Activated CD8-positive, alpha-beta memory T cell treated with anti-CD3 and anti-CD28 coated beads, Interleukin-2, amount 50 U/mL, for 4 hours (primary cell): ENCODE data around the gene LRRC14B.

Source experiments
- DNase-seq: peaks from one replicate; pipeline ENCODE4 v3.0.0-alpha.2; 2020

The LRRC14B gene

DNA sequence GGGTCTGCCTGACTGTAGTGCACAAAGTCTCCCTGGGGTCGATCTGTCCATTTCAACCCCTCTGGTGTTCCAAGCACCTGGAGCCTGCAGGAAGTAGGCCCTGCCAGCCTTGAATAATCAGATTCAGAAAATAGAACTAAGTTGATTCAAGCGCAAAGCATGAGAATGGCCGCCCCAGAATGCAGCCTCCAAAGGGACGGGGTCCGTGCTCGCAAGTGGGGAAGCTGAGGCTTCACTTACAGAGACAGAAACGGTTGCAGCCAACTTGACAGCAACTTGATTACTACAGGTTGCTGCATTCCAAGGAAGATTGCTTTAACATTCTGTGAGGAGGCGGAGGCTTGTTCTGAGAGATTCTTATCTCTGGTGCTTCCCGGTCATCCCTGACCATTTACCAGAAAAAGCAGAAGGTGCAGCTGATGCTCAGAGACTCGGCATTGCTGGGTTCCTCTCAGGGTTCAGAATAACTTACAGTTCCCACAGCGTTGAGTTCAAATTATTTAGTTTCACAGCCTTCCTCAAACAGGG is 14.9 kb upstream of the LRRC14B start:
- no peak for DNase-seq

GRCh38 chr5:178110-178509 is 13.2 kb upstream of the LRRC14B start:
- no peak for DNase-seq

- DNase-seq: no peak
These were observed 11.9 kb upstream of the LRRC14B start for GRCh38 chr5:179401-179800.

DNA sequence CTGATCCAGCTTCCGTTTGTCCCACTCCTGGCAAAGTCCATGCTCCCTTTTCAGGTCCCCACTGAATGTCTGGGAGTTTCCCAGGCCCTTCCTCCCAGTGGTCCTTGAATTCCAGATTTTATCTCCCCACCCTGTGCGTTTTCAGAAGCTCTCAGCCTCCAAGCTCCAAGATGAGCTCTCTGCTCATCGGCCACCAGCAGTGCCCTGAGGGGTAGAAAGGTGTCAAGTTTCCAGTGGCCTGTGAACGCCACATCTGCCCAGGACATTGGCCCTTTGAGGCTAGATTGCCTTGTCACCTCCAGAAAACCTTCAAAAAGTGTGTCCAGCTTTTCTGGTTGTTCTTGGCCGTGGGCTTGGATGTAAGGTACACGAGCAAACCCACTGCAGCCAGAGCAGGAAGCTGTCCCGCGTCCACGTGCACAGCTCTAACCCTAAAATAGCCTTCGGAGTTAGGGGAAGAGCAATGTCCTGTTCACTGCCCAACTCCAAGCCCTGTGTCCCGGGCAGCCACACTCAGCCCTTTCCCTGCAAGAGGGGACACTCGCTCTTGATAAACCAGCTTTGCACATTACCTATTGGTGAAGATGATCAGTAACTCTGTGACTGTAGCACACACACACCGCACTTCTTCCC is 10.9 kb upstream of the LRRC14B start:
- DNase-seq: no peak

- no peak for DNase-seq
These were observed 10.1 kb upstream of the LRRC14B start for GRCh38 chr5:181160-181559.

DNA sequence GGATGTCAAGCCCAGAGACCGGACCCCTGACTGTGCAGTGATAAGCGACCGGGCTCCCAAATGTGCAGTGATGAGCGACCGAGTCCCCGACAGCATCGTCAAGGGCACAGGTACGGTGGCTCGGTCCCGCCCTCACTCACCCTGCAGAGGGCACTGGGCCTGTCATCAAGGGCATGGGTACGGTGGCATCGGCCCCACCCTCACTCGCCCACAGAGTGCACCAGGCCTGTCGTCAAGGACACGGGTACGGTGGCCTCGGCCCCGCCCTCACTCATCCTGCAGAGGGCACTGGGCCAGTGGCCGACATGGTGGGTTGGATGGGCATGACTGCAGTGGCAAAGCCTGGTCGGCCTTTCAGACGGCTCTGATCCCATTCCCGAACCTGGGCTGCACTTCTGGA is 9.7 kb upstream of the LRRC14B start:
- no peak for DNase-seq

DNA sequence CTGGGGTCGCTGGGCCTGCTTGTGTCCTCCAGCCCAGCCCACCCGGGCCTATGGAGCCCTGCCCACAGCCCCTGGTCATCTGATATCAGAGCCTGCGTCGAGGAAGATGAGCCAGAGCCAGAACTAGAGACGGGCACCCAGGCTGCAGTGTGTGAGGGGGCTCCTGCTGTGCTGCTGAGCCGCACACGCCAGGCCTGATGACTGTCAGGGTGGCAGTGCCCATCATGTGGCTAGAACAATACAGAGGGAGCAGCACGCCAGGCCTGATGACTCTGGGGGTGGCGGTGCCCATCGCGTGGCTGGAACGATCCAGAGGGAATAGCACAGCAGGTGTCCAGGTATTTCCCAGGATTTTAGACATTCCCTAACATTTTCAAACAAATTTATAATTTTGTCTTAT is 9.2 kb upstream of the LRRC14B start:
- DNase-seq: no peak

- DNase-seq: no peak
These were observed 6.8 kb upstream of the LRRC14B start for GRCh38 chr5:184471-184870.

- no peak for DNase-seq
These were observed 5.9 kb upstream of the LRRC14B start for GRCh38 chr5:185095-186070.

GRCh38 chr5:186091-187041 is 4.9 kb upstream of the LRRC14B start:
- no peak for DNase-seq

- no peak for DNase-seq
These were observed 4.3 kb upstream of the LRRC14B start for GRCh38 chr5:187042-187431.

GRCh38 chr5:187617-188451 is 3.5 kb upstream of the LRRC14B start:
- DNase-seq: no peak

DNA sequence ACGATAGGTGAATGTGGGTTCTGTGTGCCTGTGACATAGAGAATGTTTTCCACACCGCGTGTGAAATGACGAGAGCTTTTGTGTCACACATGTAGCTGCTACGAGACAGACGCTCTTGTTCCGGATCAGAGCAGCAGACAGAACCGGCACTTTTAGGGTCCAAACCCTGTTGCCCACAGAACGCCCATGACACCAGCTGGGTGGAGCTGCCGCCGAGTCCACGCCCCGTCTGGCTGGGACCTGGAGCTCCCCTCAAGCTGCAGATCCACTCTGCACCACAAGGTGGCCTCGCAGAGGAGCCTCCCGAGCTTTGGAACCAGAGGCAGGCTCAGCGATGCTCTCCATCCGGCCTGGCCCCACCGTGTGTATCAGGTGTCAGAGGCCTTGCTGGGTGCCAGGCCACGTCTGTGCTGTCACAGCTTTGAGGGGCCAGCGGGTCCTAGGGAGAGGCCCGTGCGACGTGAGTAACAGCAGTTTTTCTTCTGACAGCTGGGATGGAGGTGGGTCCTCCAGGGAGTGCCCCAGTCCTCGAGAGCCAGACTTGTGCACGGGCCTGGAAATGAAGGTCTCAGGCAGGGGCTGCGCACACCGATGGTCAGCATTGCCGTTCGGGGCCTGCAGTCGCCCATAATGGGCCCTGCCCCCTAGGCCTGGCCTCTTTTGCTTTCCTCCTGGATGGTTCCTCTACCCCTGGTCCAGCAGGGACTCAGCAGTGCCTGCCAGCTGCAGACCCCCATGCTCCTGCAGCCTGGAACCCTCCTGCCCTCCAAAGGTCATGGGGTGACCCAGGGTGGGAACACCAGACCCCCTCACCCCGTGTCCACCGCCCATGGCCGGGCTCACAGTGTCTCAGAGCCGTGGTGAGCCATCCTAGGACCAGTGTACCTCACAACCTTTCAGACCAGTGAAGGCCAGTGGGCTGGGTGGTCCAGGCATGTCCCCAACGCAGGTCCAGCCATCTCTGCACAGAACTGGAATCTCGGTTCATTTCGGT is 2.5 kb upstream of the LRRC14B start:
- peak; percentile 87 for DNase-seq

DNA sequence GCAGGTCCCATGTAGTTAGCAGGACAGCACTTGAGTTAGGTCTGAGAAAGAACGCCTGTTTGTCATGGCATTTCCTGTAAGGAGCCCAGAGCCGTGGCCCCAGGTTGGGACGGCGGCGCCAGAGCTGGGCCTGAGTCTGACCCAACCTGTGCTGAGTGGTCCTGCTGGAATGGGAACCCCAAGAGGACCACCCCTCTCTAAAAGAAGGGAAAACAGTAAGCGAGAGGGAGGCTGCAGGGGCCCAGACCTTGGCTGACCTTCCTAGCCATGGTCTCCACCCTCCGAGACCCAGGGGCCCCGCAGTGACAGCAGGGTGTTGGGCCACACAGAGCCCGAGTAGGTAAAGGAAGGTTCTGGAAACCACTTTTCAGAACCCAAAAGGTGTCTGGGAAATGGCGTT is 1.8 kb upstream of the LRRC14B start:
- DNase-seq: no peak

DNA sequence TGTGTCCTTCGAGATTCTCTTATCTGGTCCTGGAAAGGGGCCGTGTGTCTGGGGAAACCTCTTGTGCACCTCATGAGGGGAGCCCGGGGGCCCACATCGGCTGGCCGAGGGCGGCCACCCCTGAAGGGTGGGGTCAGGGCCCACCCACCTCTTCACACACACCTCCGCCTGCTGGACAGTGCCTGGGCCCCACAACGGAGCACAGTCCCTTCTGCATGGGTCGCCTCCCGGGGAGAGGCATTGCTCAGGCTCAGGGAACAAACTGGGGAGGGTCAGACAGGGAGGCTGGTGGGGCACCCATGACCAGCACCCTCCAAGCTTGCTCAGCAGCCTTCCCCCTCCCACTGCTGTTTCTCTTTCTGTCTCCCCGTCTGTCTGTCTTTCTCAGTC is 1.3 kb upstream of the LRRC14B start:
- no peak for DNase-seq

DNA sequence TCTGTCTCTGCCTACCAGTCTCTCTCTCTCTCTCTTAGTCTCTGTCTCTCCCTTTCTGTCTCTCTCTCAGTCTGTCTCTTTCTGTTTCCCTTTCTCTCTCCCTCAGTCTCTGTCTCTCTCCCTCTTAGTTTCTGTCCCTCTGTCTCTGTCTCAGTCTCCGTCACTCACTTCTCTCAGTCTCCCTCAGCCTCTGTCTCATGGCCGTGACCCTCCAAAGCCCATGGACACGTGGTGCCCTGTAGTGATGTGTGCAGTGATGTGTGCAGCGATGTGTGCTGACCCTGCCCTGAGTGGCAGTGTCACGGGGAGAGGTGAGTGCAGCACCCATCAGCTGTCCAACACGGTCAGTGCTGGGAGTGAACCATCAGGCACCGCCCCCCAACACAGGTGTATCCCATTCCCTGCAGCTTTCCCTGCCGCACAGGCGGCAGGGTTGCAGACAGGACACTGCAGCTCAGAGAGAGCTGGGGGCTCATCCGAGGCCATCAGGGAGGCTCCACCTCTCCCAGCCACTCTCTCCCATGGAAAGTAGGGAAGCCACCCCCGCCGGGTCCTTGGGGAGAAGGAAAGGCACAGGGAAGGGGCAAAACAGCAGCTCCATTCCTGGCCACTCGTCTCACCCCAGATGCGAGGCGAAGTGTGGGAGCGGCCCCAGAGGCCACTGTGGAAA is 794 bp upstream of the LRRC14B start:
- no peak for DNase-seq

DNA sequence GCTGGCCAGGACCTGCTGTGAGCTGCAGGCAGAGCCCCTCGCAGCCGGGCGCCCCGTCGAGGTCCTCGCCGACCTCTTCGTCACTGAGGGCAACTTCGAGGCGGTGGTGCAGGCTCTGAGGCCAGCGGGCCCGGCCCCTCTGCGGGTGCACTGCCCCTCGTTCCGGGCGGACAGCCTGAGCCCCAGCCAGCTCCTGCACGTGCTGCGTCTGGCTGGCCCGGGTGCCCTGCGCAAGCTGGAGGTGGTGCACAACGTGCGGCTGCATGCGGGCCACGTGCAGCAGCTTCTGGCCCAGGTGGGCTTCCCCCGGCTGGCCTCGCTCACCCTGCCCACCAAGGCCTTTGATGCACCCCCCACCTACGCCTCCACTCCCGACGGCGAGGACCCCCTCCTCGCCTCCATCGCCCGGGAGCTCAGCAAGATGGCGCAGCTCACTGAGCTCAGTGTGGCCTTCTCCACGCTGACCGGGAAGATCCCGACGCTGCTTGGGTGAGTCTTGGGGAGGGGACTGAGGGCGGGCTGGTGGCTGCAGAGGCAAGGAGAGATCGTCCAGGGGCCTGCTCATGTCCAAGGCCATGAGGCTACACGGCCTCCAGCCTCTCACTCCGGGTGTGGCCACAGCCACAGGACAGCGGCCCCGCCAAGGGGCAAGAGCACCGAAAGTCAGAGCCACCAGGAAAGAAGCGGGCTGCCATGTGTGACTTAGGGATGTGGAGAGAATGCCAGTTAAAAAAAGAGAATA is 825 bp downstream of the LRRC14B start:
- no peak for DNase-seq

DNA sequence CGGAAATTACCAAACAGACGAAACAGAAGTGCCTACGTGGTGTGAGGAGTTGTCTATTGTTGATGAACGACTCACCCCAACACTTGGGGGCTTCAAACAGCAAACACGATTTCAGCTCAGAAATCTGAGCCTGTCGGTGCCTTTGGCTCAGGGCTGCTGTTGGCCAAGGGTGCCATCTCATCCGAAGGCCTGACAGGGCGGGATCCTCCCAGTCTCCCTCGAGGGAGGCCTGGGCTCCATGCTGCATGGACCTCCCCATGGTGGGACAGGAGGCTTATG is 1.3 kb downstream of the LRRC14B start:
- DNase-seq: no peak

DNA sequence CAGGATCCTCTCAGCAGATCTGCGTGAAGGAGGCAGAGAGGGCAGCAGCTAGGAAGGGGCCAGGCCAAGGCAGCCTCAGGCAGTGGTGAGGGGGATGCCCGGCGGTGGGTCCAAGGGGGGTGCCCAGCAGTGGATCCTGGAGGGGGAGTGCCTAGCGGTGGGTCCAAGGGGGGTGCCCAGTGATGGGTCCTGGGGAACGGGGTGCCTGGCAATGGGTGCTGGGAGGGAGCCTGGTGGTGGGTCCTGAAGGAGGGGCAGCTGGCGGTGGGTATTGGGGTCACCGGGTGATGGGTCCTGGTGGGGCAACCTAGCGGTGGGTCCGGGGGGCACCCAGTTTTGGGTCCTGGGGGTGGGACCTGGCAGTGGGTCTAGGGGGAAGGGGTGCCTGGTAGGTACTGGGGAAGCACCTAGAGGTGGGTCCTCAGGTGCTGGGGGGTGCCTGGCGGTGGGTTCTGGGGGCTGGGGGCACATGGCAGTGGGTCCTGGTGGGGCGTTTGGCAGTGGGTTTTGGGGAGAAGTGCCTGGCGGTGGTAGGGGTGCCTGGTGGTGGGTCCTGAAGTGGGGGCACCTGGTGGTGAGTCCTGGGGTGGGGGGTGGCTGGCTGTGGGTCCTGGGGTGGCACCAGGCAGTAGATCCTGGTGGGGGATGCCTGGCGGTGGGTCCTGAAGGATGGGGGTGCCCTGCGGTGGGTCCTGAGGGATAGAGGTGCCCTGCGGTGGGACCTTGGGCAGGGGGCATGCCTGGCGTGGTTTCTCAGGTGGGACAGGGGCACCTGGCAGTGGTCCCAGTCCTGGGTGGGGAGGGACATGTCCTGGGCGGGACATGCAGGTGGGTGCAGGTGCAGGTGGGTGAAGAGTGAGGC is 1.9 kb downstream of the LRRC14B start:
- DNase-seq: no peak
